ENCODE results near the gene POGZ. TPM values are rescaled to one million over a fixed set of nuclear protein-coding genes. Genes with fewer than 3 reads are reported as not detected.

POGZ gene
- total RNA-seq, 1 donor from 2014 or later: 36.4 TPM

DNA sequence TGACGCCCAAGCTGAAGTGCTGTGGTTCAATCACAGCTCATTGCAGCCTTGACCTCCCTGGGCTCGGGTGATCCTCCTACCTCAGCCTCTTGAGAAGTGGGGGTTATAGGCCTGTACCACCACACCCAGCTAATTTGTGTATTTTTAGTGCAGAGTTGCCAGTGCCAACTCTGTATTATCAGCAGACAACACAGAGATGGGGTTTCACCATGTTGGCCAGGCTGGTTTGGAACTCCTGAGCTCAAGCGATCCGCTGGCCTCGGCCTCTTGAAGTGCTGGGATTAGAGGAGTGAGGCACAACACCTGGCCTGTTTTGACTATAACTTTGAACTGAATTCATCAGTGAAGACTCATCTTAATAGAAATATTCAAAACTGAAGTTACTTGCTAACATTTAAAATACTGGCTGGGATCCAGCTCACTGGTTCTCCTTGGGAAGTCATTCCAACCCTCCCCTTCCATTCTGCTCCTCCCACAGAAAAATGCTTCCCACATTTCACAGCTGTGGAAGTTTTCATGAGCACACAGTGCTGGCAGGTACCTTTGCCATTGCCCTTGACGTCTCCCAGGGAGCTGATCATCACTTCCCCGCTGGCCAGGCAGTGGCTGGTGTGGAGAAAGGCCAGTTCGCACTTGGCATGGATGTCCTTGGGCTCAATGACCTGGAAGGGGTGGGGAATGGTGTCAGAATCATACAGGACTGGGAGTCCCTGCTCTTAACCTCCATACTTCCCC lies 91.5 kb downstream of the POGZ start:
- TF ChIP-seq, protein P1, sequence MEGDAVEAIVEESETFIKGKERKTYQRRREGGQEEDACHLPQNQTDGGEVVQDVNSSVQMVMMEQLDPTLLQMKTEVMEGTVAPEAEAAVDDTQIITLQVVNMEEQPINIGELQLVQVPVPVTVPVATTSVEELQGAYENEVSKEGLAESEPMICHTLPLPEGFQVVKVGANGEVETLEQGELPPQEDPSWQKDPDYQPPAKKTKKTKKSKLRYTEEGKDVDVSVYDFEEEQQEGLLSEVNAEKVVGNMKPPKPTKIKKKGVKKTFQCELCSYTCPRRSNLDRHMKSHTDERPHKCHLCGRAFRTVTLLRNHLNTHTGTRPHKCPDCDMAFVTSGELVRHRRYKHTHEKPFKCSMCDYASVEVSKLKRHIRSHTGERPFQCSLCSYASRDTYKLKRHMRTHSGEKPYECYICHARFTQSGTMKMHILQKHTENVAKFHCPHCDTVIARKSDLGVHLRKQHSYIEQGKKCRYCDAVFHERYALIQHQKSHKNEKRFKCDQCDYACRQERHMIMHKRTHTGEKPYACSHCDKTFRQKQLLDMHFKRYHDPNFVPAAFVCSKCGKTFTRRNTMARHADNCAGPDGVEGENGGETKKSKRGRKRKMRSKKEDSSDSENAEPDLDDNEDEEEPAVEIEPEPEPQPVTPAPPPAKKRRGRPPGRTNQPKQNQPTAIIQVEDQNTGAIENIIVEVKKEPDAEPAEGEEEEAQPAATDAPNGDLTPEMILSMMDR (IDR thresholded peaks at IDR 0.05; ENCODE audit: insufficient read depth, low read length, poor library complexity, severe bottlenecking): no peak
- H3K36me3 ChIP-seq (ENCODE audit: control insufficient read depth, insufficient read depth, low read length): no peaks in the 10 kb centered on the region
- no peak for DNase-seq (ENCODE audit: low read depth)
- H3K4me3 ChIP-seq (ENCODE audit: low read depth, low read length): no peak overlapping the region
- no peaks in the 10 kb centered on the region for H3K27me3 ChIP-seq (ENCODE audit: control insufficient read depth, insufficient read depth, low read length)

DNA sequence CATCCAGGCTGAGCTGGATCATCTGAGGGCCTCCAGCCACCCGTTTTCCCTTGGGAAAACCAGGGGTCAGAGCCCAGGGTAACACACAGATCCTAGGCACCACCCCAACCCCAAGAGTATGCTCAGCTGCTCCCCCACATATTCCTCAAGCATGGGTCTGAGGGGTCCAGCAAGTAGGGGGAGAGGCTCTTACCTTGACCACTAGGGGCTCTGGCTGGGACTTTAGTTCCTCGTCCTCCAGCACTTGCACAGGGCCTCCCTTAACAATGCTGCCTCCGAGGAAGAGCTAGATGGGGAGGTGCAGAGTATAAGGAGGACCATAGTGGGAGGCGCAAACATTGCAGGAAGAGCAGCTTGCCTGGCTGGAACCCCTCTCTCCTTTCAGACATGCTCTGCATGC lies 94.3 kb downstream of the POGZ start:
- TF ChIP-seq, protein P1 (IDR thresholded peaks at IDR 0.05; ENCODE audit: insufficient read depth, low read length, poor library complexity, severe bottlenecking): no peak
- no peak for DNase-seq (ENCODE audit: low read depth)
- no peak overlapping the region for H3K4me3 ChIP-seq (ENCODE audit: low read depth, low read length)
- no peaks in the 10 kb centered on the region for H3K27me3 ChIP-seq (ENCODE audit: control insufficient read depth, insufficient read depth, low read length)
- no peaks in the 10 kb centered on the region for H3K36me3 ChIP-seq (ENCODE audit: control insufficient read depth, insufficient read depth, low read length)

DNA sequence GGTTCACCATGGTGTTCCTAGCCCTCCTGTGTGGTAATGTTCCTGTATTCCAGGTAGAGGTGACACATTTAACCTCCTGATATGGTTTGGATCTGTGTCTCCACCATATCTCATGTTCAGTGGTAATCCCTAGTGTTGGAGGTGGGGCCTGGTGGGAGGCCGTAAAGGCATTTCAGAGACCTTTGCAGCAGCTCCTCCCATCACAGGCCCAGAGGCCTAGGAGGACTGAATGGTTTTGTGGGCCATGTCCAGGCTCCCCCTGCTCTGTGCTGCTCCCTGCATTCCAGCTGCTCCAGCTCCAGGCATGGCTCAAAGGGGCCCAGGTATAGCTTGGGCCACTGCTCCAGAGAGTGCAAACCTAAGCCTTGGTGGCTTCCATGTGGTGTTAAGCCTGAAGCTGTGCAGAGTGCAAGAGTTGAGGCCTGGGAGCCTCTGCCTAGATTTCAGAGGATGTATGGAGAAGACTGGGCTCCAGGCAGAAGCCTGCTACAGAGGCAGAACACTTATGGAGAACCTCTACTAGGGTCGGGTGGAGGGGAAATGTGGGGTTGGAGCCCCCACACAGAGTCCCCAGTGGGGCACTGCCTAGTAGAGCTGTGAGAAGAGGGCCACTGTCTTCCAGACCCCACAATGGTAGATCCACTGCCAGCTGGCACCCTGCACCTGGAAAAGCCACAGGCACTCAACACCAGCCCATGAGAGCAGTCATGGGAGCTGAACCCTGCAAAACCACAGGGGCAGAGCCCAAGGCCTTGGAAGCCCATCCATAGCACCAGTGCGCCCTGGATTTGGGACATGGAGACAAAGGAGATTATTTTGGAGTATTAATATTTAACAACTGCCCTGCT lies 96.8 kb downstream of the POGZ start:
- TF ChIP-seq, protein P1 (IDR thresholded peaks at IDR 0.05; ENCODE audit: insufficient read depth, low read length, poor library complexity, severe bottlenecking): no peak
- no peak for DNase-seq (ENCODE audit: low read depth)
- Histone ChIP-seq H3K36me3 (ENCODE audit: control insufficient read depth, insufficient read depth, low read length) (no peaks in the 10 kb centered on the region), H3K4me3 (ENCODE audit: low read depth, low read length) (no peak overlapping the region), H3K27me3 (ENCODE audit: control insufficient read depth, insufficient read depth, low read length) (no peaks in the 10 kb centered on the region)

DNA sequence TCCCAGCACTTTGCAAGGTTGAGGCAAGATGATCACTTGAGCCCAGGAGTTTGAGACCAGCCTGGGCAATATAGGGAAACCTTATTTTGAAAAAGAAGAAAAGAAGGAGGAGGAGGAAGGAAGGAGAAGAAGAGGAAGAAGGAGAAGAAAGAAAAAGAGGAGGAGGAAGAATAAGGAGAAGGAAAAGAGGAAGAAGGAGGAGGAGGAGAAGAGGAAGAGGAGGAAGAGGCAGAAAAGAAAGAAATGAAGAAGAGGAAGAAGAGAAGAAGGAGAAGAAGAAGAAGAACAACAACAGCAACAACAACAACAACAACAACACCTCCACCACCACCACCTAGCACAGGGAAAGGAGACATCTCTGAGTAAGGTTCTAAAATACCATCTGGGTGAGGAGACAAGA lies 97.4 kb downstream of the POGZ start:
- Histone ChIP-seq H3K4me3 (ENCODE audit: low read depth, low read length) (no peak overlapping the region), H3K36me3 (ENCODE audit: control insufficient read depth, insufficient read depth, low read length) (no peaks in the 10 kb centered on the region), H3K27me3 (ENCODE audit: control insufficient read depth, insufficient read depth, low read length) (no peaks in the 10 kb centered on the region)
- TF ChIP-seq, protein P1 (IDR thresholded peaks at IDR 0.05; ENCODE audit: insufficient read depth, low read length, poor library complexity, severe bottlenecking): no peak
- no peak for DNase-seq (ENCODE audit: low read depth)

DNA sequence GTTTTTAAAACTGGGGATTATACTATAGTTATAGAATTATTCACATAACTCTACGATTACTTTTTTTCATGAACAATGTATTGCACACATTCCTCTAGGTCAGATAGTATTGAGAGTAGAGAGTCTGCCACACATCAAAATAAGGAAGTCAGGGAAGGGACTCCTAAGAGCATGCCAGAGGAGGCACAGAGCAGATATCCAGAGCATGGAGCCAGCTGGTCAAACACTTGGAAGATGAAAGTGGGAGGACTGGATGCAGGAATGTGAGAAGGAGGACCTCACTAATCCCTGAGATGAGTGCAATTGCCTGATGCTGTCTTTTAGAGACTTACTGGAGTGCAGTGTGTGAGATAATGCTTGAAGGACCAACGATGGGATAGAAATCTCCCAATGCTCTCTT lies 102.6 kb downstream of the POGZ start:
- no peak overlapping the region for H3K4me3 ChIP-seq (ENCODE audit: low read depth, low read length)
- DNase-seq (ENCODE audit: low read depth): no peak
- TF ChIP-seq, protein P1 (IDR thresholded peaks at IDR 0.05; ENCODE audit: insufficient read depth, low read length, poor library complexity, severe bottlenecking): no peak

More for the DNA sequence above, 102.6 kb downstream of the POGZ start:
- Histone ChIP-seq H3K36me3 (ENCODE audit: control insufficient read depth, insufficient read depth, low read length) (no peaks in the 10 kb centered on the region), H3K27me3 (ENCODE audit: control insufficient read depth, insufficient read depth, low read length) (no peaks in the 10 kb centered on the region)

Other genes starting within 250 kb of the POGZ start
- gene PSMD4, start 204.8 kb downstream of the POGZ start, total RNA-seq: 152 and 178 TPM in 2 replicates
- 27.9 and 35.3 TPM in 2 replicates for gene ZNF687, start 177.2 kb downstream of the POGZ start, total RNA-seq
- 42.3 and 44.1 TPM in 2 replicates for gene PI4KB, start 132.1 kb downstream of the POGZ start, total RNA-seq
- gene RFX5, start 112.2 kb downstream of the POGZ start, total RNA-seq: 32.4 and 41.8 TPM in 2 replicates
- 2.3 and 5.8 TPM in 2 replicates for gene SELENBP1, start 86.8 kb downstream of the POGZ start, total RNA-seq
- 301 and 332 TPM in 2 replicates for gene PSMB4, start 59.9 kb downstream of the POGZ start, total RNA-seq
- gene CGN, start 51.9 kb upstream of the POGZ start, total RNA-seq: 23.6 and 29.3 TPM in 2 replicates
- gene TUFT1, start 80.8 kb upstream of the POGZ start, total RNA-seq: 69.1 and 74.4 TPM in 2 replicates
- gene SNX27, start 152.6 kb upstream of the POGZ start, total RNA-seq: 18.1 and 18.8 TPM in 2 replicates